GM12872 (cell line): ENCODE measurements around the gene BGLAP.

Experiments used
- CTCF ChIP-seq: IDR thresholded peaks from 3 replicates; pipeline ENCODE4 v1.5.1; 2011; ENCODE audit warnings: low read depth, mild to moderate bottlenecking, low read length, moderate library complexity; ENCODE audit not compliant: insufficient read depth

BGLAP gene

GRCh38 chr1:156276532-156276931 is 34.5 kb downstream of the BGLAP start:
- TF ChIP-seq CTCF = no peak

GRCh38 chr1:156276966-156277381 is 35.0 kb downstream of the BGLAP start:
- no peak for TF ChIP-seq CTCF

- no peak for TF ChIP-seq CTCF
These were observed 37.9 kb downstream of the BGLAP start for GRCh38 chr1:156279837-156280236.

GRCh38 chr1:156281281-156281680 is 39.3 kb downstream of the BGLAP start:
- peak; percentile 26; the same call in 1 of the 3 replicates for TF ChIP-seq CTCF

GRCh38 chr1:156281693-156282478 is 39.9 kb downstream of the BGLAP start:
- no peak for TF ChIP-seq CTCF

GRCh38 chr1:156282479-156283222 is 40.7 kb downstream of the BGLAP start, which contains the start of gene SMG5:
Gene SMG5 (minus strand): TSS chr1:156282825. CDS start chr1:156282680, 145 bp downstream.
- TF ChIP-seq CTCF = no peak

GRCh38 chr1:156283521-156283920 is 41.5 kb downstream of the BGLAP start:
- TF ChIP-seq CTCF = no peak
